Measurements from ENCODE around the gene GPR139.

The GPR139 gene

GRCh38 chr16:20020083-20020482, 53.6 kb downstream of the GPR139 start:
- Histone ChIP-seq H3K27me3 (ENCODE audit: control insufficient read depth, insufficient read depth, low read length) (no peaks in the 10 kb centered on the region), H3K79me2 (no peaks in the 10 kb centered on the region), H3K36me3 (ENCODE audit: control insufficient read depth, insufficient read depth, low read length) (no peaks in the 10 kb centered on the region), H3K9me3 (ENCODE audit: control insufficient read depth, low read length) (no peaks in the 10 kb centered on the region), H3K4me1 (no peaks in the 10 kb centered on the region), H3K27ac (no peak overlapping the region), H3K4me2 (ENCODE audit: low read length) (no peak overlapping the region), H3K9ac (no peak overlapping the region), H2AFZ (no peak overlapping the region), H3K4me3 (ENCODE audit: low read depth, low read length) (no peak overlapping the region)
- TF ChIP-seq, protein P1, sequence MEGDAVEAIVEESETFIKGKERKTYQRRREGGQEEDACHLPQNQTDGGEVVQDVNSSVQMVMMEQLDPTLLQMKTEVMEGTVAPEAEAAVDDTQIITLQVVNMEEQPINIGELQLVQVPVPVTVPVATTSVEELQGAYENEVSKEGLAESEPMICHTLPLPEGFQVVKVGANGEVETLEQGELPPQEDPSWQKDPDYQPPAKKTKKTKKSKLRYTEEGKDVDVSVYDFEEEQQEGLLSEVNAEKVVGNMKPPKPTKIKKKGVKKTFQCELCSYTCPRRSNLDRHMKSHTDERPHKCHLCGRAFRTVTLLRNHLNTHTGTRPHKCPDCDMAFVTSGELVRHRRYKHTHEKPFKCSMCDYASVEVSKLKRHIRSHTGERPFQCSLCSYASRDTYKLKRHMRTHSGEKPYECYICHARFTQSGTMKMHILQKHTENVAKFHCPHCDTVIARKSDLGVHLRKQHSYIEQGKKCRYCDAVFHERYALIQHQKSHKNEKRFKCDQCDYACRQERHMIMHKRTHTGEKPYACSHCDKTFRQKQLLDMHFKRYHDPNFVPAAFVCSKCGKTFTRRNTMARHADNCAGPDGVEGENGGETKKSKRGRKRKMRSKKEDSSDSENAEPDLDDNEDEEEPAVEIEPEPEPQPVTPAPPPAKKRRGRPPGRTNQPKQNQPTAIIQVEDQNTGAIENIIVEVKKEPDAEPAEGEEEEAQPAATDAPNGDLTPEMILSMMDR (IDR thresholded peaks at IDR 0.05), result no peak

DNA sequence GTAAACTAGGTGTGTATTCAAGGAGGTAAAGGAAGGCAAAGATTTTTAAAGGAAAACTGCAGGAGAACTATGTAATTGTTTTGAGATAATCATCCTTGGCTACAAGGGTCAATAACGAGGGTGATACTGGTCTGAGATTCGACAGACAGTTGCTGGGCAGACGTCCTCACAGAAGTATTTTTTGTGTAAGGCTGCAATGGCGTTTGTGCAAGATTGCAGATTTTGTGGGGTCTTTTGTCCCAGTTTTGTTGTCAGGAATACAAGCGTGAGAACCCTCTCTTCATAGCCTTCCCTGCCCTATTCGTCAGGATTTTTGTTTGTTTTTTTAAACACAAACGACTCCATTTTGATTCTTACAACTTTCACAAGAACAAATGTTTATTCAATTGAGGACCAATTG, 57.5 kb downstream of the GPR139 start:
- no peaks in the 10 kb centered on the region for H3K9me3 ChIP-seq (ENCODE audit: control insufficient read depth, low read length)
- TF ChIP-seq, protein P1 (IDR thresholded peaks at IDR 0.05), result no peak
- no peak overlapping the region for H3K9ac ChIP-seq
- H3K4me1 ChIP-seq, result no peaks in the 10 kb centered on the region
- no peak overlapping the region for H3K4me2 ChIP-seq (ENCODE audit: low read length)
- no peak overlapping the region for H3K4me3 ChIP-seq (ENCODE audit: low read depth, low read length)
- no peaks in the 10 kb centered on the region for H3K36me3 ChIP-seq (ENCODE audit: control insufficient read depth, insufficient read depth, low read length)
- H3K79me2 ChIP-seq, result no peaks in the 10 kb centered on the region
- H2AFZ ChIP-seq, result no peak overlapping the region
- H3K27me3 ChIP-seq (ENCODE audit: control insufficient read depth, insufficient read depth, low read length), result no peaks in the 10 kb centered on the region
- H3K27ac ChIP-seq, result no peak overlapping the region

DNA sequence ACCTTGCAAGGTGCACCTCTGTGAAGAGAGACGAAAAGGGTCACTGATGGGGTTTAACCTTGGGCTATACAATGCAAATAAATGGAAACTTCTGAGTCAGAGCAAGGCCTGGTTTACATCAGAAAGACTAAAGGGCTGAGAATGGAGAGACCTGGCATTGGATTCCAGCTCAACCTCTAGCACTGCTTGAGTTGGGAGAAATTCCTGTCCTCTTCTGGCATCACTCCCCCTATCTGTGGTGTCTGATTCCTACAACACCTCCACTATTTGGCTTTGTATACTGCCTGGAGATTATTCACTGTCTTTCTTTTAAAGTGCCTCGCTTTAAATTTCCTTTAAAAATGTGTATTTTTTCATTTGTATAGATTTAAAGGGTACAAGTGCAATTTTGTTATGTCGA, 68.8 kb downstream of the GPR139 start:
- no peak overlapping the region for H3K4me3 ChIP-seq (ENCODE audit: low read depth, low read length)
- no peaks in the 10 kb centered on the region for H3K79me2 ChIP-seq
- H3K36me3 ChIP-seq (ENCODE audit: control insufficient read depth, insufficient read depth, low read length), result no peaks in the 10 kb centered on the region
- H3K4me1 ChIP-seq, result no peaks in the 10 kb centered on the region
- no peak overlapping the region for H3K4me2 ChIP-seq (ENCODE audit: low read length)
- H3K27me3 ChIP-seq (ENCODE audit: control insufficient read depth, insufficient read depth, low read length), result no peaks in the 10 kb centered on the region
- no peak overlapping the region for H3K27ac ChIP-seq
- no peak overlapping the region for H2AFZ ChIP-seq
- H3K9me3 ChIP-seq (ENCODE audit: control insufficient read depth, low read length), result no peaks in the 10 kb centered on the region
- H3K9ac ChIP-seq, result no peak overlapping the region
- TF ChIP-seq, protein P1 (IDR thresholded peaks at IDR 0.05), result no peak

- Histone ChIP-seq H3K9ac (no peak overlapping the region), H3K4me1 (no peaks in the 10 kb centered on the region), H3K4me3 (ENCODE audit: low read depth, low read length) (no peak overlapping the region), H2AFZ (no peak overlapping the region), H3K27ac (no peak overlapping the region), H3K9me3 (ENCODE audit: control insufficient read depth, low read length) (no peaks in the 10 kb centered on the region), H3K36me3 (ENCODE audit: control insufficient read depth, insufficient read depth, low read length) (no peaks in the 10 kb centered on the region), H3K27me3 (ENCODE audit: control insufficient read depth, insufficient read depth, low read length) (no peaks in the 10 kb centered on the region), H3K4me2 (ENCODE audit: low read length) (no peak overlapping the region), H3K79me2 (no peaks in the 10 kb centered on the region)
- TF ChIP-seq, protein P1 (IDR thresholded peaks at IDR 0.05), result no peak
Observed at GRCh38 chr16:20002936-20003335, 70.8 kb downstream of the GPR139 start.

DNA sequence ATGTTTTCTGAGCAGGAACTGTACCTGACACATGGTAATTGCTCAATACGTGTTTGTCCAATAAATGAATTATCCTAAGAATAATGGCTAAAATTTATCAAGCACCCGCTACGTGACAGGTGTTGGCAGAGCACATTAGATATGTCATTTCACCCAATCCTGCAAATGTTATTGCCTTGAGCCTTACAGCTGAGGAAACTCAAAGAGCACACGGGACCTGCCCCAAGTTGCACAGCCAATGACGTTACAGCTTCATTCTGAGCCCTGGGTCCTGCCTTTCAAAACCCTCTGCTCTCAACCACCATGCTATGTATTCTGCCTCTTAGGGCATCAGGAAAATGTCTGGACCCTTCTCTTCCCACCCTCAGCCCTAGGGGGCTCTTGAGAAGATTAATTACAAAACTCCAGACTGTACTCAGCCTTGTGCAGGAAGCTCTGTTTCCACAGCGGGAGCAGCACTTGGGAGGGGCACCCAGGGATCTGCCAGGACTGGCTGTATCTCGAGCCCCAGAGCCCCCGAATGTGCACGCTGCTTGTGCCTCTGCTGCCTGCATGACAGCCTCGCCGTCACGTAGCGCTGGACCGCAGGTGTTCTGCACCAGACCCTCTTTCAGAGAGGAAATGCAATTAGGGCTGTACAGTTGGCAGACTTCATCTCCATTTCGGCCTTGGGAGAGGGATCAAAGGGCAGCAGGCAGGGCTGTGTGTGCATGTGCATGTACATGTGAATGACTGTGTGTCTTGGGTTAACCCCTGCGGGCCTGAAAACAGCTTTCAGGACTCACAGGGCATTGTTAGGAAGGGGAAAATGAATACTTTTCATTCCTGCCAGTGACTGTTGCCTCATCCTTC, 71.6 kb downstream of the GPR139 start:
- no peak overlapping the region for H3K4me3 ChIP-seq (ENCODE audit: low read depth, low read length)
- H3K27ac ChIP-seq, result no peak overlapping the region
- H3K79me2 ChIP-seq, result no peaks in the 10 kb centered on the region
- H3K4me2 ChIP-seq (ENCODE audit: low read length), result no peak overlapping the region
- TF ChIP-seq, protein P1 (IDR thresholded peaks at IDR 0.05), result no peak
- H2AFZ ChIP-seq, result no peak overlapping the region
- no peaks in the 10 kb centered on the region for H3K9me3 ChIP-seq (ENCODE audit: control insufficient read depth, low read length)
- no peak overlapping the region for H3K9ac ChIP-seq
- H3K36me3 ChIP-seq (ENCODE audit: control insufficient read depth, insufficient read depth, low read length), result no peaks in the 10 kb centered on the region
- no peaks in the 10 kb centered on the region for H3K27me3 ChIP-seq (ENCODE audit: control insufficient read depth, insufficient read depth, low read length)
- no peaks in the 10 kb centered on the region for H3K4me1 ChIP-seq
